G401 (cell line): ENCODE data around the gene TMED10. TPM values are rescaled to one million over a fixed set of nuclear protein-coding genes. Genes with fewer than 3 reads are reported as not detected.
"Not testable (repeated sequence)": the region's sequence is repeated elsewhere in the genome, so short reads cannot be mapped to it uniquely, and the experiment has no call there.

Experiments used
- DNase-seq: peaks from one replicate; pipeline ENCODE4 v3.0.0-alpha.2; 2015; ENCODE audit warnings: low spot score
- in situ Hi-C: cut with HindIII; loops from 2 replicates; pipeline ENCODE4 v1.10.0; 2016; ENCODE audit warnings: low sequenced_read_pairs, mixed read lengths
- total RNA-seq: library from RNA; depleted of rRNA; stranded (reverse); fragments of >200 nt; shearing (Covaris generic); gene quantifications from 2 replicates; pipeline ENCODE4 v1.2.3, GENCODE V29; 2014

The TMED10 gene
- total RNA-seq, 1 experiment from 2014 or later = 202 TPM

GRCh38 chr14:75139185-75139584 lies 37.2 kb downstream of the TMED10 start:
- in situ Hi-C loops = loop anchor here (25.0 kb wide), 1 partner anchor 173 kb away; no protein-coding TSS in a partner anchor
- no peak for DNase-seq

DNA sequence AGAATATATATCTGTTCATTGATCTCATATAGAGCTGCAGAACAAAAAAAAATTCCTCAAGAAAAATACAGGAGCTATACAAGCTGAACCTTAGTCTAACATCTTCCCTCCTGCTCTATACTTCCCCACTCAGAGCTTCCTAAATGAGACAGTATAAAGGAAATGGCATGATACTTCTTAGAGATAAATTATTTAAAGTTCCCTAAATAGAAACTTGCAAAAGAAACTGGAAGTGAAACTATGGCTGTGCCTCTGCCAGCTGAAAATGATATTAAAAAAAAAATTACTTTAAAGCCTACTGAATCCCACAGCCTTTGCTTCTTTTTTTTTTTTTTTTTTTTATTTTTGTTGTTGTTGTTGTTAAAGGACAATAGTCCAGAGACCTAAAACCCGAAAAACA lies 37.9 kb downstream of the TMED10 start:
- in situ Hi-C loops = loop anchor here (25.0 kb wide), 1 partner anchor 174 kb away; no protein-coding TSS in a partner anchor
- no peak for DNase-seq

DNA sequence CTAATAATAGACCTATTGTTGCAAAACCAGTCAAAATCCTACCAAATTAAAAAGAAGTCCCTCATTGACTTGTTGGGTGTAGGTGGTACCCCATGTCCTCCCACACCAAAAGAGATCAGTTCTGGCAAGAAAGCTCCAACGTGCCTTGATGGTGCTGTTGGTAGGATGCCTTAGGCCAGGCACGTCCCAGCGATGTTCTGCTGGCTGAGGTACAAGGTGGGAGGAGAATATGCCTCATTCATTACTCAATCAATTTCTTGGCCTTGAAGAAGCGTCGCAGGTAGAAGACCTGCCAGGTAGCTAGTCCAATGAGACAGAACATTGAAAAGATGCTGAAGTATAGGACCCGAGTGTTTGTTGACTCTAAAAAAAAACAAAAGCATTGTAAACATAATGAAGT lies 41.8 kb downstream of the TMED10 start:
- in situ Hi-C loops = loop anchor here (25.0 kb wide), 1 partner anchor 178 kb away; no protein-coding TSS in a partner anchor
- no peak for DNase-seq

DNA sequence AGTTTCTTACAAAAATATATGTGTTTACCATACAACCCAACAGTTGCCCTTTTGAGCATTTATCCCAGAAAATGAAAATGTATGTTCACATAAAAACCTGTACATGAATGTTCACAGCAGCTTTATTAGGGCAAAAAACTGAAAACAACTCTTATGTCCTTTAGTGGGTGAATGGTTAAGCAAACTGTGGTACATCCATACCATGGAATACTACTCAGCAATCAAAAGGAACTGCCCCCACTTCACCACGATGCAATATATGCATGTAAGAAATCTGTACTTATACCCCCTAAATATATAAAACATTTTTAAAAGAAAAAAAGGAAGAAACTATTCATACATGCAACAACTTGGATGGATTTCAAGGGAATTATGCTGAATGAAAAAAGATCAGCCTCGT lies 42.8 kb downstream of the TMED10 start:
- in situ Hi-C loops = loop anchor here (25.0 kb wide), 1 partner anchor 179 kb away; no protein-coding TSS in a partner anchor
- no peak for DNase-seq

GRCh38 chr14:75132382-75133086 lies 43.9 kb downstream of the TMED10 start:
- in situ Hi-C loops = loop anchor here (25.0 kb wide), 1 partner anchor 180 kb away; no protein-coding TSS in a partner anchor
- DNase-seq = peak; percentile 83

- DNase-seq = no peak
- in situ Hi-C loops = loop anchor here (25.0 kb wide), 1 partner anchor 184 kb away; no protein-coding TSS in a partner anchor
Measured at GRCh38 chr14:75128596-75128990, 47.8 kb downstream of the TMED10 start.

DNA sequence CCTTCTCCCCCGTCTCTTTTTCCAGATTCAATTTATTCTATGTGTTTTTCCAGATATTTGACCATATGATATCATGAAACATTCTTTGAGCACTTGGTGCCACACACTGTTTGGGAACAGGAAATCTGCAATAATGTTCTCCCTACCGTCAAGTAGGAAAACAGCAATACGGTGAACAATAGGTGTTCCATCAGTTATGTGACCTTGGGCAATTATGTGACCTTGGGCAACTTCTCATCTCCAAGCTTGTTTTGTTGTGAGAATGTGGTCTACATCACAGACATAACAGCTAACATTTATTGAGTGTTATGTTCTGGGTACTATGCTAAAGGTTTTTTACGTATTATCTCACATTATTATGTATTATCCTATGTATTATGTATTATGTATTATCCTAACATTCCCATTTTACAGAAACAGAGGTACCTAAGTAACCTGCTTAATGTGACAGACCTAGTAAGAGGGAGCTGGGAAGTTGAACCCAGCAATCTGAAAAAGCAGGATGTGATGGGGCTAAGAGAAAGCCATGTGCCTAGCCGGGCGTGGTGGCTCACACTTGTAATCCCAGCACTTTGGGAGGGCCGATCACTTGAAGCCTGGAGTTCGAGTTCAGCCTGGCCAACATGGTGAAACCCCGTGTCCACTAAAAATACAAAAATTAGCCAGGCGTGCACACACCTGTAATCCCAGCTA lies 48.4 kb downstream of the TMED10 start:
- in situ Hi-C loops = loop anchor here (25.0 kb wide), 1 partner anchor 184 kb away; no protein-coding TSS in a partner anchor
- DNase-seq = no peak

GRCh38 chr14:75127474-75127820 lies 49.0 kb downstream of the TMED10 start:
- in situ Hi-C loops = loop anchor here (25.0 kb wide), 1 partner anchor 185 kb away; no protein-coding TSS in a partner anchor
- DNase-seq = not testable (repeated sequence)

GRCh38 chr14:75126679-75127473 lies 49.5 kb downstream of the TMED10 start, which contains the start of gene NEK9:
TSS of gene NEK9 (minus strand) at chr14:75127048. CDS start at chr14:75126921, 127 bp downstream.
- peak; percentile 93 for DNase-seq
- in situ Hi-C loops = loop anchor here (25.0 kb wide), 1 partner anchor 185 kb away; no protein-coding TSS in a partner anchor

DNA sequence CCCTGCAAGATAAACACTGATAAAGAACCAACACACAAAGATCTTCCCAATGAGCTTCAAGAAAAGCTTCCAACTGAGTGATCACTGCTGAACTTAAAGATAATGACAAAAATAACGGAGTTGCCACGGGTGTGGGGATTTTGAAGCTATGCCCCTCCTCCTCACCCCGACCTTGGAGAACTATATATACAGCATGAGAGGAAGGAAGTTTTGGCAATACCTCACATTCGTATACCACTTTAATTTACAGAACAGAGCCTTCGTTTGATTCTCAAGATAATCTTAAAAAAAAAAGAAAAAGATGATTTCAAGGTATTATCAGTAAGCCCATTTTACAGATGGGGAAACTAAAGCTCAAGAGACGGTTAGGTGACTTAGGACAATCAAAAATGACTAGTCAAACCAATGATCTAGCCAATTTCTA lies 50.3 kb downstream of the TMED10 start:
- in situ Hi-C loops = loop anchor here (25.0 kb wide), 1 partner anchor 186 kb away; no protein-coding TSS in a partner anchor
- DNase-seq = no peak

DNA sequence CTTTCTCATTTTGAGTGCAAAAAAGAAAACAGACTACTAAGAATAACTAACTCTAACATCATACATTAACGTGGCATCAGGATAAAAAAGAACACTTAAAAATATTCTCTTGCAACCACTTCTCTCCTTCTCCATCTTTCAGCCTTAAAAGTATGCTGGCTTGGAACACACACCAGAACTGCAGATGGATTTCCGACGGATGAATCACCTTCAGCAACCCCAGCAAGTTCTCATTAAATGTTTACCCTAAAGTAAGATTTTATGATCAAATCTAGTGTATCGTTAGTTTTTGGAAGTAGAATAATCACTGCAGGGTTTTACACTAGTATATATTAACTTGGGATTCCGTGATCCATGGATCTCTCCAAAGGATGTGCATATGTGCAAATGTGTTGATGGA lies 50.8 kb downstream of the TMED10 start:
- no peak for DNase-seq
- in situ Hi-C loops = loop anchor here (25.0 kb wide), 1 partner anchor 187 kb away; no protein-coding TSS in a partner anchor

DNA sequence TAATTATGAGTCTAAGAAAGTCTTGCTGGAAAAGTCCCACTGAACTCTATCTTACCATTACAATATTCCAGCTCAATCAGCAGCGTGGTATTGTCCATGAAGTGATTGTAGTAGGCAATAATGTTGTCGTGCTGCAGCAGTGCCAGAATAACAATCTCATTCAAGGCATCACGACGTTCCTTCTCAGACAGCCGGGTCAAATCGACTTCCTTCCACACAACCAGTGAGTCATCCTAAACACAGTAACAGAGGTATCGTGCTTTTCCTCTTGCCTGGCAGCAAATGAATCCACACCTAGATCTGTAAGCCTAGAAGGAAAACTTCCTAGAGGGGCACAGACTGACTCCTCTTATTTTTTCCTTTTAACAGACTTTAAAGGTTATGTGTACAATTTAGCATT lies 52.4 kb downstream of the TMED10 start:
- no peak for DNase-seq
- in situ Hi-C loops = no loop called here

DNA sequence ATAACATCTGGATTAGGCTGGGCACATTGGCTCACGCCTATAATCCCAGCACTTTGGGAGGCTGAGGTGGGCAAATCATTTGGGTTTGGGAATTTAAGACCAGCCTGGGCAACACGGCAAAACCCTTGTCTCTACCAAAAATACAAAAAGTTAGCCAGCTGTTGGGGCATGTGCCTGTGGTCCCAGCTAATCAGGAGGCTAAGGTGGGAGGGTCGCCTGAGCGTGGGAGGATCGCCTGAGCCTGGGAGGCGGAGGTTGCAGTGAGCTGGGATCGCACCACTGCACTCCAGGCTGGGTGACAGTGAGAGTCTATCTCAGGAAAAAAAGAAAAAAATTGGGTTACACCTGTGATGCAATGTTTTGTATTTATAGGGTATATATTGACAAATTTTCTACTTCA lies 54.9 kb downstream of the TMED10 start:
- in situ Hi-C loops = no loop called here
- no peak for DNase-seq

GRCh38 chr14:75120541-75121291 lies 55.7 kb downstream of the TMED10 start:
- no peak for DNase-seq
- in situ Hi-C loops = no loop called here

GRCh38 chr14:75119056-75119455 lies 57.4 kb downstream of the TMED10 start:
- DNase-seq = no peak
- in situ Hi-C loops = no loop called here

DNA sequence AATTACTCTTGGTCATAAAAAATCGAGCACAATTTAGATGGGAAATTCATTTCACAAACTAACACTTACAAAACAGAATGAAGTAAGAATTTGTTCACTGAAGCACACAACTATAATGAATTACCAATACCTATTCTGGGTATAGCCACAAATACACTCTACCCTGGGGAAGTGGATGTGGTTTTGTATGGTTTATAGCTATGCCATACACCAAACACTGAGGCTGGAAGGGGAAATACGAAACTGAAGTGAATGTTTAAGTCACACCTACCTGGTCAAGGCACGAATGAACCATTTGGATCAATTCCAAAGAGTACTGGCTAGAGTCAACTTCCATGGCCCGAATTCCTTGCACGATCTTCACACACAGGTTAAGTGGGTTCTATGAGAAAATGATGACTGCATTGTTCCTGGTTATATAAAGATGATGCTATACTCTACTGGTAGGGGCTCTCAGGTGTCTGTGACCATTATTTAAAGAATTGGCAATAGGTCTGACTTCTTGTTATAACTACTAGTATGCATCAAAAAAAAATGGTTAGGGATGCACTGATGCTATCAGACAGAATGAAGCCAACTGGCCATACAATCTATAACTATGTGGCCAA lies 62.4 kb downstream of the TMED10 start:
- in situ Hi-C loops = no loop called here
- no peak for DNase-seq

- DNase-seq = no peak
- in situ Hi-C loops = no loop called here
Measured at GRCh38 chr14:75109877-75110276, 66.5 kb downstream of the TMED10 start.

DNA sequence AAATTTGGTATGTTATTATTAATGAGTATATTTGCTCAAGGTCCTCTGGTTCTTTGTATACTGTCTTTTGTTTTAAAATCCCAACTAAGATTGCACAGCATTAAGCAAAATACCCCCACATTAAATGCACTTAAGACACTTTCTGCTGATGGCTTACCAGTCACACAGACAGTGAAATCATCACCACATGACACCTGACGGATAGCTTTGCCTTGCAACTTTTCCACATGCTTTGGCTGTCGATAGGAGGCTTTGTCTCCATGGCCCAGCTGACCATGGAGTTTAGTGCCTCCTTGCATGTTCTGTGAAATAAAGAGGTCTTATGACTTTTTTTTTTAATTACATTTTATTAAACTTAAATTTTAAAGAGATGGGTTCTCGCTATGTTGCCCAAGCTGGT lies 69.2 kb downstream of the TMED10 start:
- DNase-seq = no peak
- in situ Hi-C loops = no loop called here
